T-helper 2 cell treated with Interferon-gamma antibody and Interleukin-4, amounts not matched to agents 100 ng/mL and 5 ng/mL, for 36 hours (primary cell): ENCODE results near the gene TBX4. TPM values are rescaled to one million over a fixed set of nuclear protein-coding genes. Genes with fewer than 3 reads are reported as not detected.

Experiments
- intact Hi-C: fragments of 100-400 bp; cut with micrococcal nuclease; formaldehyde crosslinking; loops from one replicate; pipeline ENCODE4 v1.15.1; 2023
- total RNA-seq: library from RNA; stranded (reverse); gene quantifications from 2 replicates; pipeline ENCODE4 v1.2.3, GENCODE V29; 2022

The TBX4 gene
- total RNA-seq, 1 donor from 2014 or later = not detected

- intact Hi-C loops = no loop called here
Observed at GRCh38 chr17:61453566-61454380, 1.6 kb downstream of the TBX4 start.

- intact Hi-C loops = no loop called here
Observed at GRCh38 chr17:61454381-61455323, 2.4 kb downstream of the TBX4 start.

GRCh38 chr17:61455324-61456060 lies 3.3 kb downstream of the TBX4 start:
- intact Hi-C loops = no loop called here

- intact Hi-C loops = no loop called here
Observed at GRCh38 chr17:61456061-61456681, 3.9 kb downstream of the TBX4 start.

- intact Hi-C loops = no loop called here
Observed at GRCh38 chr17:61456688-61457225, 4.5 kb downstream of the TBX4 start.

GRCh38 chr17:61457226-61457983 lies 5.2 kb downstream of the TBX4 start:
- intact Hi-C loops = no loop called here

GRCh38 chr17:61458000-61458399 lies 5.8 kb downstream of the TBX4 start:
- intact Hi-C loops = no loop called here

- intact Hi-C loops = no loop called here
Observed at GRCh38 chr17:61458421-61459141, 6.4 kb downstream of the TBX4 start.

- intact Hi-C loops = no loop called here
Observed at GRCh38 chr17:61459142-61459809, 7.1 kb downstream of the TBX4 start.

- intact Hi-C loops = no loop called here
Observed at GRCh38 chr17:61459939-61460718, 7.9 kb downstream of the TBX4 start.

- intact Hi-C loops = no loop called here
Observed at GRCh38 chr17:61460796-61461585, 8.8 kb downstream of the TBX4 start.

- intact Hi-C loops = no loop called here
Observed at GRCh38 chr17:61461586-61461966, 9.4 kb downstream of the TBX4 start.

- intact Hi-C loops = no loop called here
Observed at GRCh38 chr17:61461967-61462718, 9.9 kb downstream of the TBX4 start.

GRCh38 chr17:61462719-61463315 lies 10.6 kb downstream of the TBX4 start:
- intact Hi-C loops = no loop called here

- intact Hi-C loops = no loop called here
Observed at GRCh38 chr17:61463316-61464129, 11.3 kb downstream of the TBX4 start.
